HG03565 (cell line): ENCODE data around the gene FEV.

Experiments used
- ATAC-seq: cut with Tn5 transposase; IDR thresholded peaks from one replicate; pipeline ENCODE4 v1.9.1; 2021; ENCODE audit warnings: mild to moderate bottlenecking, moderate library complexity; ENCODE audit not compliant: unreplicated experiment

FEV gene

GRCh38 chr2:218993345-218994315 is 8.6 kb upstream of the FEV start, which contains the start of gene CRYBA2:
Gene CRYBA2, minus strand, starts transcription at chr2:218993422. Its CDS starts 246 bp downstream, at chr2:218993176.
- ATAC-seq: no peak

- ATAC-seq: no peak
These were observed 7.8 kb upstream of the FEV start for GRCh38 chr2:218992703-218993344.

GRCh38 chr2:218992196-218992595 is 7.2 kb upstream of the FEV start:
- no peak for ATAC-seq

GRCh38 chr2:218991674-218992168 is 6.7 kb upstream of the FEV start:
- ATAC-seq: no peak

- ATAC-seq: no peak
These were observed 5.6 kb upstream of the FEV start for GRCh38 chr2:218990612-218991011.

GRCh38 chr2:218990052-218990451 is 5.1 kb upstream of the FEV start:
- ATAC-seq: no peak

- no peak for ATAC-seq
These were observed 3.7 kb upstream of the FEV start for GRCh38 chr2:218988650-218989049.

- ATAC-seq: no peak
These were observed 3.2 kb upstream of the FEV start for GRCh38 chr2:218988164-218988563.

- ATAC-seq: no peak
These were observed 1.3 kb upstream of the FEV start for GRCh38 chr2:218986148-218986761.

- ATAC-seq: no peak
These were observed 524 bp upstream of the FEV start for GRCh38 chr2:218985325-218986091.

GRCh38 chr2:218984239-218985020 is 554 bp downstream of the FEV start:
- no peak for ATAC-seq

- ATAC-seq: no peak
These were observed 1.1 kb downstream of the FEV start for GRCh38 chr2:218983934-218984238.

GRCh38 chr2:218983263-218983933 is 1.6 kb downstream of the FEV start:
- ATAC-seq: no peak

GRCh38 chr2:218982586-218983262 is 2.3 kb downstream of the FEV start:
- no peak for ATAC-seq

GRCh38 chr2:218981881-218982585 is 3.0 kb downstream of the FEV start:
- ATAC-seq: no peak

GRCh38 chr2:218981390-218981880 is 3.5 kb downstream of the FEV start:
- ATAC-seq: no peak

- no peak for ATAC-seq
These were observed 4.1 kb downstream of the FEV start for GRCh38 chr2:218980735-218981389.
